CD14-positive monocyte (primary cell): ENCODE results near the gene APMAP. TPM values are rescaled to one million over a fixed set of nuclear protein-coding genes. Genes with fewer than 3 reads are reported as not detected.
A peak's percentile ranks its signal among the peaks of the same experiment; 100 is the strongest.

ENCODE experiments used
- DNase-seq, 3 donors: peaks; one replicate each; pipeline ENCODE4 v3.0.0-alpha.2; 2011 to 2022
- H2AFZ ChIP-seq: 2 replicates; pipeline ENCODE4 v1.6.0; 2012; ENCODE audit warnings: mild to moderate bottlenecking, low read depth, low read length, inconsistent platforms; ENCODE audit not compliant: insufficient read depth, poor library complexity, severe bottlenecking
- H3K27ac ChIP-seq, 2 donors: 1 replicate in 1 of 2; 2 replicates in 1 of 2; pipeline ENCODE4 v1.5.1; 2012 to 2013; ENCODE audit warnings: low read length in 2 of 2, control low read depth in 1 of 2, inconsistent platforms in 1 of 2, low read depth in 1 of 2, mild to moderate bottlenecking in 1 of 2
- H3K27me3 ChIP-seq, 2 donors: one replicate each; pipeline versions ENCODE4 v1.6.0 to v1.6.1; 2011 to 2013; ENCODE audit warnings: low read length in 2 of 2; ENCODE audit not compliant: control insufficient read depth in 2 of 2, insufficient read depth in 2 of 2
- H3K36me3 ChIP-seq, 2 donors: replicated peaks in 1 of 2; 1 replicate in 1 of 2; 2 replicates in 1 of 2; pipeline versions ENCODE4 v1.5.1 to v1.6.1; 2012 to 2013; ENCODE audit warnings: low read length in 2 of 2, control low read depth in 1 of 2, inconsistent platforms in 1 of 2, mild to moderate bottlenecking in 1 of 2; ENCODE audit not compliant: insufficient read depth in 2 of 2, control insufficient read depth in 1 of 2
- H3K4me1 ChIP-seq, 2 donors: 1 replicate in 1 of 2; 2 replicates in 1 of 2; pipeline versions ENCODE4 v1.5.1 to v1.6.1; 2012 to 2013; ENCODE audit warnings: low read length in 2 of 2, control low read depth in 1 of 2, inconsistent platforms in 1 of 2, mild to moderate bottlenecking in 1 of 2, moderate library complexity in 1 of 2; ENCODE audit not compliant: insufficient read depth in 2 of 2, control insufficient read depth in 1 of 2
- H3K4me2 ChIP-seq: replicated peaks from 2 replicates; pipeline ENCODE3; 2012; ENCODE audit warnings: low read length, moderate library complexity, mild to moderate bottlenecking; ENCODE audit not compliant: poor library complexity, severe bottlenecking; ENCODE audit errors: extremely low read depth
- H3K4me3 ChIP-seq, 3 experiments: fragments of 200-600 bp in 1 of 3; sonication (generic) in 1 of 3; replicated peaks in 1 of 3; 1 replicate in 2 of 3; 2 replicates in 1 of 3; pipeline ENCODE4 v1.5.1; 2011 to 2013; ENCODE audit warnings: low read length in 3 of 3, mild to moderate bottlenecking in 3 of 3, control low read depth in 2 of 3, low read depth in 2 of 3, inconsistent platforms in 1 of 3, moderate library complexity in 1 of 3
- H3K79me2 ChIP-seq: 2 replicates; pipeline ENCODE4 v1.6.0; 2012; ENCODE audit warnings: mild to moderate bottlenecking, control low read depth, inconsistent platforms, low read length, moderate library complexity; ENCODE audit not compliant: insufficient read depth
- H3K9ac ChIP-seq: 2 replicates; pipeline ENCODE4 v1.6.0; 2017; ENCODE audit warnings: low read length, mild to moderate bottlenecking; ENCODE audit not compliant: insufficient read depth, poor library complexity, severe bottlenecking
- H3K9me3 ChIP-seq, 2 donors: replicated peaks in 1 of 2; 1 replicate in 1 of 2; 2 replicates in 1 of 2; pipeline versions ENCODE4 v1.5.1 to v1.6.1; 2012 to 2013; ENCODE audit warnings: low read length in 2 of 2, control low read depth in 1 of 2; ENCODE audit not compliant: control insufficient read depth in 1 of 2, insufficient read depth in 1 of 2
- H4K20me1 ChIP-seq: 2 replicates; pipeline ENCODE4 v1.6.0; 2012; ENCODE audit warnings: mild to moderate bottlenecking, low read length, control low read depth, moderate library complexity; ENCODE audit not compliant: insufficient read depth
- H3K27ac Mint-ChIP-seq, 7 donors: one replicate each; pipeline ENCODE4 v1.8.0; 2020; ENCODE audit warnings: mild to moderate bottlenecking in 7 of 7, mixed read lengths in 7 of 7, moderate library complexity in 6 of 7, inconsistent platforms in 2 of 7
- H3K27me3 Mint-ChIP-seq, 3 donors: one replicate each; pipeline ENCODE4 v1.8.0; 2021 to 2022; ENCODE audit warnings: low read depth in 3 of 3, mild to moderate bottlenecking in 3 of 3, mixed read lengths in 3 of 3, moderate library complexity in 3 of 3, inconsistent platforms in 1 of 3
- H3K36me3 Mint-ChIP-seq, 2 donors: one replicate each; pipeline ENCODE4 v1.8.0; 2020; ENCODE audit warnings: mixed read lengths in 2 of 2, inconsistent platforms in 1 of 2, mild to moderate bottlenecking in 1 of 2
- H3K4me1 Mint-ChIP-seq: one replicate; pipeline ENCODE4 v1.8.0; 2020; ENCODE audit warnings: mild to moderate bottlenecking, mixed read lengths
- H3K4me3 Mint-ChIP-seq, 2 donors: one replicate each; pipeline ENCODE4 v1.8.0; 2020; ENCODE audit warnings: mild to moderate bottlenecking in 2 of 2, mixed read lengths in 2 of 2, moderate library complexity in 1 of 2
- H3K9me3 Mint-ChIP-seq, 7 donors: one replicate each; pipeline ENCODE4 v1.8.0; 2020 to 2022; ENCODE audit warnings: mixed read lengths in 7 of 7, mild to moderate bottlenecking in 6 of 7, moderate library complexity in 6 of 7, inconsistent platforms in 2 of 7
- WGBS: methylation state at CpG from one replicate; pipeline ENCODE4 v1.1.5; 2013; ENCODE audit warnings: missing lambda C conversion rate; ENCODE audit not compliant: insufficient coverage; 5-methylcytosine and 5-hydroxymethylcytosine counted together
- intact Hi-C, 2 donors: fragments of 100-400 bp; cut with micrococcal nuclease; formaldehyde crosslinking; loops; one replicate each; pipeline versions ENCODE4 v1.15.0 to v1.15.1; 2023
- polyA plus RNA-seq, 3 donors: library from polyadenylated mRNA; depleted of rRNA in 1 of 3; unstranded in 2 of 3; stranded (reverse) in 1 of 3; fragments of 300-500 nt in 2 of 3; fragments of >200 nt in 1 of 3; fragmentation: Illumina TruSeq in 2 of 3; gene quantifications; 1 replicate in 2 of 3; 2 replicates in 1 of 3; pipeline ENCODE4 v1.2.3, GENCODE V29; 2012 to 2021
- TF ChIP-seq, protein P1 (sequence below): fragments of 200-600 bp; IDR thresholded peaks from one replicate; pipeline ENCODE4 v1.8.0; 2022; ENCODE audit warnings: antibody characterized with exemption, mild to moderate bottlenecking

The APMAP gene
- polyA plus RNA-seq, 3 donors, result 26.9 to 74.0 (median 73.2) TPM

- Mint-ChIP-seq H3K27ac (peak overlapping the region in 1 of 7 donors; percentile 57), H3K27me3 (peaks cover 0 to 2% (median 0%) of the 10 kb centered on the region in 3 donors), H3K36me3 (peaks cover 68 to 70% of the 10 kb centered on the region in 2 donors), H3K4me3 (no peak overlapping the region), H3K4me1 (no peaks in the 10 kb centered on the region), H3K9me3 (no peaks in the 10 kb centered on the region)
- H3K9ac ChIP-seq, result no peak overlapping the region
- H3K4me3 ChIP-seq, result no peak overlapping the region
- no peaks in the 10 kb centered on the region for H4K20me1 ChIP-seq
- H3K27me3 ChIP-seq, result no peaks in the 10 kb centered on the region
- intact Hi-C loops, result no loop called here
- 98% methylated on average over 10 of the region's 11 CpGs for WGBS
- peaks cover 61 to 93% of the 10 kb centered on the region in 2 donors for H3K36me3 ChIP-seq
- H3K79me2 ChIP-seq, result no peaks in the 10 kb centered on the region
- no peak overlapping the region for H3K27ac ChIP-seq
- no peak for DNase-seq
- H2AFZ ChIP-seq, result no peak overlapping the region
- H3K4me1 ChIP-seq, result no peaks in the 10 kb centered on the region
- TF ChIP-seq, protein P1, sequence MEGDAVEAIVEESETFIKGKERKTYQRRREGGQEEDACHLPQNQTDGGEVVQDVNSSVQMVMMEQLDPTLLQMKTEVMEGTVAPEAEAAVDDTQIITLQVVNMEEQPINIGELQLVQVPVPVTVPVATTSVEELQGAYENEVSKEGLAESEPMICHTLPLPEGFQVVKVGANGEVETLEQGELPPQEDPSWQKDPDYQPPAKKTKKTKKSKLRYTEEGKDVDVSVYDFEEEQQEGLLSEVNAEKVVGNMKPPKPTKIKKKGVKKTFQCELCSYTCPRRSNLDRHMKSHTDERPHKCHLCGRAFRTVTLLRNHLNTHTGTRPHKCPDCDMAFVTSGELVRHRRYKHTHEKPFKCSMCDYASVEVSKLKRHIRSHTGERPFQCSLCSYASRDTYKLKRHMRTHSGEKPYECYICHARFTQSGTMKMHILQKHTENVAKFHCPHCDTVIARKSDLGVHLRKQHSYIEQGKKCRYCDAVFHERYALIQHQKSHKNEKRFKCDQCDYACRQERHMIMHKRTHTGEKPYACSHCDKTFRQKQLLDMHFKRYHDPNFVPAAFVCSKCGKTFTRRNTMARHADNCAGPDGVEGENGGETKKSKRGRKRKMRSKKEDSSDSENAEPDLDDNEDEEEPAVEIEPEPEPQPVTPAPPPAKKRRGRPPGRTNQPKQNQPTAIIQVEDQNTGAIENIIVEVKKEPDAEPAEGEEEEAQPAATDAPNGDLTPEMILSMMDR, result no peak
- no peak overlapping the region for H3K4me2 ChIP-seq
- H3K9me3 ChIP-seq, result no peaks in the 10 kb centered on the region
Observed at GRCh38 chr20:25014816-25015215, 22.3 kb upstream of the APMAP start.

DNA sequence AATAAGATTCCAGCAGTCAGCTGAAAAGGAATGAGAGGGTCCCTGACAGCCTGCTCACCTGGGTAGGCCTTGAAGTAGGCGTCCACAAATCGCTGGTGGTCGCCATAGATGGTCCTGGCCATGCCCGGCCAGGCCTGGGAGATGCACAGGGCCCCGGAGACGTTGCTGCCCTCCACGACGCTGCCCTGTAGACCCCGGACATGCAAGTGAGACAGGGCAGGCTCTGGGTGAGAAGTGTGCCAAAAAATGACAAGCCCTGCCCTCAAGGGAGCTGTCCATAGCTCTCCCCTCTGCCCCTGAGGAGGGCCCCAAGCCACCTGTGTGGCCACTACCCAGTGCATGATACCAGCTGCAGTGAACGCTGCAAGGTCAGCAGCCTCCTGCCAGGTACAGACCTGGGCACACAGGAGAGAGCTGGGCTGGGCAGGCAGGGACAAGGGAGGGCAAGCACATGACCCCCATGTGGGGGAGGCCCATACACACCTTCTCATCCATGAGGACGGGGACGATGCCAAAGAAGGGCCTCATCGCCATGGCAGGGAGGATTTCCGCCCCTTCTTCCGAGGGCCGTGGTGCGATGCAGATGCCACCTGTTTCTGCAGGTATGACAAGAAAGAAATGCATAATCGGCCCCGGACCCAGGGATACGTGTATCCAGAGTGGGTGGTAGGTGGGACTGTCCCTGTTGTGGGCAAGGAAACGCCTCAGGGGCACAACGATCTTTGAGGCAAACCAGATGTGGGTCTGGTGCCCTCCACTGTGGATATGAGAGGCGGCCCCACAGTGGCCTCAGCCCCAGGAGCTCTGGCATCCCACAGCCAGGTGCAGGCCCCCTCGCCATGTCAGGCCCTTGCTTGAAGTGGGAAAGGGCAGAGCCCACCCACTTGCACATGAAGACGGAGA, 21.2 kb upstream of the APMAP start:
- H3K36me3 Mint-ChIP-seq, result peaks cover 71 to 74% of the 10 kb centered on the region in 2 donors
- Histone ChIP-seq H3K4me2 (no peak overlapping the region), H3K9me3 (no peaks in the 10 kb centered on the region), H3K4me1 (no peaks in the 10 kb centered on the region), H4K20me1 (no peaks in the 10 kb centered on the region), H3K4me3 (no peak overlapping the region), H3K27ac (no peak overlapping the region), H3K9ac (no peak overlapping the region), H3K79me2 (no peaks in the 10 kb centered on the region), H3K27me3 (no peaks in the 10 kb centered on the region), H3K36me3 (peaks cover 67 to 93% of the 10 kb centered on the region in 2 donors), H2AFZ (no peak overlapping the region)
- intact Hi-C loops, result no loop called here
- TF ChIP-seq, protein P1, result no peak
- H3K4me3 Mint-ChIP-seq, result no peak overlapping the region
- 98% methylated on average over 24 of the region's 25 CpGs for WGBS
- H3K27ac Mint-ChIP-seq, result no peak overlapping the region
- no peaks in the 10 kb centered on the region for H3K9me3 Mint-ChIP-seq
- peaks cover 0 to under 1% (median 0%) of the 10 kb centered on the region in 3 donors for H3K27me3 Mint-ChIP-seq
- no peaks in the 10 kb centered on the region for H3K4me1 Mint-ChIP-seq
- DNase-seq, result no peak
